ENCODE measurements around the gene ZBED1. TPM values are rescaled to one million over a fixed set of nuclear protein-coding genes. Genes with fewer than 3 reads are reported as not detected.
"Not testable (repeated sequence)": the region's sequence is repeated elsewhere in the genome, so short reads cannot be mapped to it uniquely, and the experiment has no call there.

Gene ZBED1
- total and polyA plus RNA-seq, 4 donors = 15.9 to 49.0 (median 26.9) TPM

GRCh38 chrX:2461711-2462016, 39.1 kb downstream of the ZBED1 start:
- DNase-seq (ENCODE audit: low spot score) = no peak
- Histone ChIP-seq H3K9me3 (ENCODE audit: control insufficient read depth in 4 of 4, low read length in 3 of 4) (no peaks in the 10 kb centered on the region), H3K27me3 (ENCODE audit: control insufficient read depth in 4 of 4, insufficient read depth in 4 of 4, low read length in 3 of 4) (no peaks in the 10 kb centered on the region), H3K27ac (ENCODE audit: low read depth in 1 of 2, low read length in 2 of 2) (peak overlapping the region; percentile 57 to 64), H3K4me1 (ENCODE audit: control insufficient read depth in 4 of 4, insufficient read depth in 4 of 4, low read length in 3 of 4) (peaks cover 0 to 11% (median 5%) of the 10 kb centered on the region in 4 donors), H3K4me3 (ENCODE audit: low read depth in 1 of 3, low read length in 3 of 3) (no peak overlapping the region), H3K9ac (ENCODE audit: low read depth in 1 of 2, low read length in 2 of 2) (no peak overlapping the region), H3K36me3 (ENCODE audit: control insufficient read depth in 4 of 4, insufficient read depth in 3 of 4, low read depth in 1 of 4, low read length in 3 of 4) (no peaks in the 10 kb centered on the region)
- WGBS = 87% methylated on average over 8 of the region's 8 CpGs
- TF ChIP-seq, protein P1, sequence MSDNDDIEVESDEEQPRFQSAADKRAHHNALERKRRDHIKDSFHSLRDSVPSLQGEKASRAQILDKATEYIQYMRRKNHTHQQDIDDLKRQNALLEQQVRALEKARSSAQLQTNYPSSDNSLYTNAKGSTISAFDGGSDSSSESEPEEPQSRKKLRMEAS (IDR thresholded peaks at IDR 0.05) = no peak
- TF ChIP-seq YY1 (IDR thresholded peaks at IDR 0.05) (no peak), FOXA2 (IDR thresholded peaks at IDR 0.05) (no peak), NR2F2 (IDR thresholded peaks at IDR 0.05) (no peak), JUND (IDR thresholded peaks at IDR 0.05) (no peak), SP1 (IDR thresholded peaks at IDR 0.05) (no peak), ZBTB33 (IDR thresholded peaks at IDR 0.05) (no peak), GABPA (IDR thresholded peaks at IDR 0.05 in 1 of 2, conservative IDR thresholded peaks at IDR 0.05 in 1 of 2) (no peak), HNF4G (IDR thresholded peaks at IDR 0.05) (no peak), EGR1 (IDR thresholded peaks at IDR 0.05; ENCODE audit: low read depth in 2 of 2) (no peak), TAF1 (conservative IDR thresholded peaks at IDR 0.05) (no peak), FOXA1 (IDR thresholded peaks at IDR 0.05) (no peak)
- TF ChIP-seq, protein P2, sequence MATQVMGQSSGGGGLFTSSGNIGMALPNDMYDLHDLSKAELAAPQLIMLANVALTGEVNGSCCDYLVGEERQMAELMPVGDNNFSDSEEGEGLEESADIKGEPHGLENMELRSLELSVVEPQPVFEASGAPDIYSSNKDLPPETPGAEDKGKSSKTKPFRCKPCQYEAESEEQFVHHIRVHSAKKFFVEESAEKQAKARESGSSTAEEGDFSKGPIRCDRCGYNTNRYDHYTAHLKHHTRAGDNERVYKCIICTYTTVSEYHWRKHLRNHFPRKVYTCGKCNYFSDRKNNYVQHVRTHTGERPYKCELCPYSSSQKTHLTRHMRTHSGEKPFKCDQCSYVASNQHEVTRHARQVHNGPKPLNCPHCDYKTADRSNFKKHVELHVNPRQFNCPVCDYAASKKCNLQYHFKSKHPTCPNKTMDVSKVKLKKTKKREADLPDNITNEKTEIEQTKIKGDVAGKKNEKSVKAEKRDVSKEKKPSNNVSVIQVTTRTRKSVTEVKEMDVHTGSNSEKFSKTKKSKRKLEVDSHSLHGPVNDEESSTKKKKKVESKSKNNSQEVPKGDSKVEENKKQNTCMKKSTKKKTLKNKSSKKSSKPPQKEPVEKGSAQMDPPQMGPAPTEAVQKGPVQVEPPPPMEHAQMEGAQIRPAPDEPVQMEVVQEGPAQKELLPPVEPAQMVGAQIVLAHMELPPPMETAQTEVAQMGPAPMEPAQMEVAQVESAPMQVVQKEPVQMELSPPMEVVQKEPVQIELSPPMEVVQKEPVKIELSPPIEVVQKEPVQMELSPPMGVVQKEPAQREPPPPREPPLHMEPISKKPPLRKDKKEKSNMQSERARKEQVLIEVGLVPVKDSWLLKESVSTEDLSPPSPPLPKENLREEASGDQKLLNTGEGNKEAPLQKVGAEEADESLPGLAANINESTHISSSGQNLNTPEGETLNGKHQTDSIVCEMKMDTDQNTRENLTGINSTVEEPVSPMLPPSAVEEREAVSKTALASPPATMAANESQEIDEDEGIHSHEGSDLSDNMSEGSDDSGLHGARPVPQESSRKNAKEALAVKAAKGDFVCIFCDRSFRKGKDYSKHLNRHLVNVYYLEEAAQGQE (IDR thresholded peaks at IDR 0.05) = no peak

- DNase-seq (ENCODE audit: low spot score); H3K9ac ChIP-seq (ENCODE audit: low read depth in 1 of 2, low read length in 2 of 2); H3K27me3 ChIP-seq (ENCODE audit: control insufficient read depth in 4 of 4, insufficient read depth in 4 of 4, low read length in 3 of 4); H3K9me3 ChIP-seq (ENCODE audit: control insufficient read depth in 4 of 4, low read length in 3 of 4); H3K4me1 ChIP-seq (ENCODE audit: control insufficient read depth in 4 of 4, insufficient read depth in 4 of 4, low read length in 3 of 4); H3K36me3 ChIP-seq (ENCODE audit: control insufficient read depth in 4 of 4, insufficient read depth in 3 of 4, low read depth in 1 of 4, low read length in 3 of 4); H3K4me3 ChIP-seq (ENCODE audit: low read depth in 1 of 3, low read length in 3 of 3): not testable (repeated sequence)
- peak; percentile 12 to 43 for TF ChIP-seq HNF4A (conservative IDR thresholded peaks at IDR 0.05)
- peak; percentile 24 for TF ChIP-seq SP1 (IDR thresholded peaks at IDR 0.05)
- TF ChIP-seq, protein P3, sequence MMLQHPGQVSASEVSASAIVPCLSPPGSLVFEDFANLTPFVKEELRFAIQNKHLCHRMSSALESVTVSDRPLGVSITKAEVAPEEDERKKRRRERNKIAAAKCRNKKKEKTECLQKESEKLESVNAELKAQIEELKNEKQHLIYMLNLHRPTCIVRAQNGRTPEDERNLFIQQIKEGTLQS (IDR thresholded peaks at IDR 0.05) = peak; percentile 49
- TF ChIP-seq JUND (IDR thresholded peaks at IDR 0.05) = peak in 1 of 2 donors; percentile 17
- TF ChIP-seq RXRA (IDR thresholded peaks at IDR 0.05) = peak in 1 of 2 donors; percentile 52
- TF ChIP-seq RAD21 (IDR thresholded peaks at IDR 0.05) = peak; percentile 24 to 25
- H3K27ac ChIP-seq (ENCODE audit: low read depth in 1 of 2, low read length in 2 of 2) = peak overlapping the region; percentile 16 to 57
- 48% methylated on average over 17 of the region's 17 CpGs for WGBS
These were observed 39.7 kb downstream of the ZBED1 start for GRCh38 chrX:2460821-2461710.

GRCh38 chrX:2460048-2460447, 40.7 kb downstream of the ZBED1 start:
- 86% methylated on average over 10 of the region's 10 CpGs for WGBS
- not testable (repeated sequence) for H3K4me1 ChIP-seq (ENCODE audit: control insufficient read depth in 4 of 4, insufficient read depth in 4 of 4, low read length in 3 of 4); H3K9me3 ChIP-seq (ENCODE audit: control insufficient read depth in 4 of 4, low read length in 3 of 4); H3K36me3 ChIP-seq (ENCODE audit: control insufficient read depth in 4 of 4, insufficient read depth in 3 of 4, low read depth in 1 of 4, low read length in 3 of 4); H3K27me3 ChIP-seq (ENCODE audit: control insufficient read depth in 4 of 4, insufficient read depth in 4 of 4, low read length in 3 of 4); DNase-seq (ENCODE audit: low spot score); H3K4me3 ChIP-seq (ENCODE audit: low read depth in 1 of 3, low read length in 3 of 3); H3K9ac ChIP-seq (ENCODE audit: low read depth in 1 of 2, low read length in 2 of 2); H3K27ac ChIP-seq (ENCODE audit: low read depth in 1 of 2, low read length in 2 of 2)
